ENCODE data around the gene THBD. TPM values are rescaled to one million over a fixed set of nuclear protein-coding genes. Genes with fewer than 3 reads are reported as not detected.

Gene THBD
- polyA plus RNA-seq, 1 donor from 2014 or later, result not detected

GRCh38 chr20:23088866-23089265, 39.4 kb upstream of the THBD start:
- Mint-ChIP-seq H3K4me1 (no peaks in the 10 kb centered on the region), H3K36me3 (no peaks in the 10 kb centered on the region), H3K27ac (no peak overlapping the region), H3K9me3 (no peaks in the 10 kb centered on the region), H3K4me3 (no peak overlapping the region), H3K27me3 (peaks cover 10% of the 10 kb centered on the region)

- Mint-ChIP-seq H3K27ac (no peak overlapping the region), H3K4me3 (no peak overlapping the region)
Measured at GRCh38 chr20:23087587-23088251, 38.2 kb upstream of the THBD start.

GRCh38 chr20:23086931-23087411, 37.5 kb upstream of the THBD start:
- peaks cover 11% of the 10 kb centered on the region for H3K27me3 Mint-ChIP-seq
- H3K36me3 Mint-ChIP-seq, result no peaks in the 10 kb centered on the region
- no peak overlapping the region for H3K27ac Mint-ChIP-seq
- no peaks in the 10 kb centered on the region for H3K4me1 Mint-ChIP-seq
- peak overlapping the region in 1 of 4 donors; percentile 63 for H3K4me3 Mint-ChIP-seq
- H3K9me3 Mint-ChIP-seq, result no peaks in the 10 kb centered on the region

More at GRCh38 chr20:23087587-23088251, 38.2 kb upstream of the THBD start:
- Mint-ChIP-seq H3K9me3 (no peaks in the 10 kb centered on the region), H3K36me3 (no peaks in the 10 kb centered on the region), H3K4me1 (no peaks in the 10 kb centered on the region), H3K27me3 (peaks cover 10% of the 10 kb centered on the region)

- Mint-ChIP-seq H3K4me3 (peak within 1 kb of the TSS in 1 of 4 donors; percentile 63), H3K9me3 (no peaks in the 10 kb centered on the region), H3K27me3 (peaks cover 11% of the 10 kb centered on the region), H3K27ac (no peak within 1 kb of the TSS), H3K36me3 (no peaks in the 10 kb centered on the region), H3K4me1 (no peaks in the 10 kb centered on the region)
Measured at GRCh38 chr20:23086056-23086566, 36.6 kb upstream of the THBD start, which contains the start of gene CD93. Gene CD93 (minus strand): TSS chr20:23086324. CDS start chr20:23086192, 132 bp downstream.

- Mint-ChIP-seq H3K4me1 (no peaks in the 10 kb centered on the region), H3K4me3 (no peak overlapping the region)
Measured at GRCh38 chr20:23085436-23086055, 36.1 kb upstream of the THBD start.

GRCh38 chr20:23084845-23085365, 35.4 kb upstream of the THBD start:
- H3K36me3 Mint-ChIP-seq, result no peaks in the 10 kb centered on the region
- H3K4me3 Mint-ChIP-seq, result no peak overlapping the region
- H3K27me3 Mint-ChIP-seq, result peaks cover 11% of the 10 kb centered on the region
- no peak overlapping the region for H3K27ac Mint-ChIP-seq
- H3K9me3 Mint-ChIP-seq, result no peaks in the 10 kb centered on the region
- H3K4me1 Mint-ChIP-seq, result no peaks in the 10 kb centered on the region

More at GRCh38 chr20:23085436-23086055, 36.1 kb upstream of the THBD start:
- no peaks in the 10 kb centered on the region for H3K36me3 Mint-ChIP-seq
- no peak overlapping the region for H3K27ac Mint-ChIP-seq
- peaks cover 11% of the 10 kb centered on the region for H3K27me3 Mint-ChIP-seq
- no peaks in the 10 kb centered on the region for H3K9me3 Mint-ChIP-seq

GRCh38 chr20:23084282-23084844, 34.9 kb upstream of the THBD start:
- Mint-ChIP-seq H3K4me3 (no peak overlapping the region), H3K27ac (no peak overlapping the region), H3K4me1 (no peaks in the 10 kb centered on the region), H3K36me3 (no peaks in the 10 kb centered on the region), H3K9me3 (no peaks in the 10 kb centered on the region), H3K27me3 (peaks cover 11% of the 10 kb centered on the region)

GRCh38 chr20:23083553-23084220, 34.2 kb upstream of the THBD start:
- Mint-ChIP-seq H3K4me1 (no peaks in the 10 kb centered on the region), H3K9me3 (no peaks in the 10 kb centered on the region), H3K27me3 (peaks cover 11% of the 10 kb centered on the region), H3K36me3 (no peaks in the 10 kb centered on the region), H3K4me3 (no peak overlapping the region), H3K27ac (no peak overlapping the region)

- no peaks in the 10 kb centered on the region for H3K4me1 Mint-ChIP-seq
- H3K4me3 Mint-ChIP-seq, result no peak overlapping the region
- no peaks in the 10 kb centered on the region for H3K36me3 Mint-ChIP-seq
- no peaks in the 10 kb centered on the region for H3K9me3 Mint-ChIP-seq
- no peak overlapping the region for H3K27ac Mint-ChIP-seq
- peaks cover 11% of the 10 kb centered on the region for H3K27me3 Mint-ChIP-seq
Measured at GRCh38 chr20:23082846-23083552, 33.5 kb upstream of the THBD start.

GRCh38 chr20:23081263-23081819, 31.9 kb upstream of the THBD start:
- Mint-ChIP-seq H3K4me1 (no peaks in the 10 kb centered on the region), H3K27ac (no peak overlapping the region), H3K9me3 (no peaks in the 10 kb centered on the region)

GRCh38 chr20:23080521-23080920, 31.0 kb upstream of the THBD start:
- Mint-ChIP-seq H3K27ac (no peak overlapping the region), H3K27me3 (peaks cover 1% of the 10 kb centered on the region), H3K9me3 (no peaks in the 10 kb centered on the region), H3K4me1 (no peaks in the 10 kb centered on the region), H3K36me3 (no peaks in the 10 kb centered on the region), H3K4me3 (no peak overlapping the region)

More at GRCh38 chr20:23081263-23081819, 31.9 kb upstream of the THBD start:
- Mint-ChIP-seq H3K36me3 (no peaks in the 10 kb centered on the region), H3K27me3 (peaks cover 1% of the 10 kb centered on the region), H3K4me3 (no peak overlapping the region)

GRCh38 chr20:23079926-23080325, 30.5 kb upstream of the THBD start:
- Mint-ChIP-seq H3K9me3 (no peaks in the 10 kb centered on the region), H3K4me1 (no peaks in the 10 kb centered on the region), H3K4me3 (no peak overlapping the region), H3K36me3 (no peaks in the 10 kb centered on the region), H3K27ac (no peak overlapping the region), H3K27me3 (peaks cover 1% of the 10 kb centered on the region)

GRCh38 chr20:23079016-23079351, 29.5 kb upstream of the THBD start:
- H3K36me3 Mint-ChIP-seq, result no peaks in the 10 kb centered on the region
- no peak overlapping the region for H3K27ac Mint-ChIP-seq

GRCh38 chr20:23078351-23079015, 29.0 kb upstream of the THBD start:
- no peaks in the 10 kb centered on the region for H3K9me3 Mint-ChIP-seq

More at GRCh38 chr20:23079016-23079351, 29.5 kb upstream of the THBD start:
- Mint-ChIP-seq H3K9me3 (no peaks in the 10 kb centered on the region), H3K27me3 (peaks cover 1% of the 10 kb centered on the region), H3K4me3 (no peak overlapping the region), H3K4me1 (no peaks in the 10 kb centered on the region)

More at GRCh38 chr20:23078351-23079015, 29.0 kb upstream of the THBD start:
- Mint-ChIP-seq H3K36me3 (no peaks in the 10 kb centered on the region), H3K4me1 (no peaks in the 10 kb centered on the region), H3K27ac (no peak overlapping the region), H3K27me3 (peaks cover 1% of the 10 kb centered on the region), H3K4me3 (no peak overlapping the region)

Measured in IgD-negative memory B cell (primary cell).